ENCODE data around the gene RSPO3. TPM values are rescaled to one million over a fixed set of nuclear protein-coding genes. Genes with fewer than 3 reads are reported as not detected.

RSPO3 gene, protein sequence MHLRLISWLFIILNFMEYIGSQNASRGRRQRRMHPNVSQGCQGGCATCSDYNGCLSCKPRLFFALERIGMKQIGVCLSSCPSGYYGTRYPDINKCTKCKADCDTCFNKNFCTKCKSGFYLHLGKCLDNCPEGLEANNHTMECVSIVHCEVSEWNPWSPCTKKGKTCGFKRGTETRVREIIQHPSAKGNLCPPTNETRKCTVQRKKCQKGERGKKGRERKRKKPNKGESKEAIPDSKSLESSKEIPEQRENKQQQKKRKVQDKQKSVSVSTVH
- not detected in 2 replicates for total RNA-seq

GRCh38 chr6:127118298-127119101 is at the start of gene RSPO3:
Gene RSPO3 (plus strand): TSS chr6:127118671. CDS start chr6:127119193, 522 bp downstream.

Other genes starting within 250 kb of the RSPO3 start
- 19.7 and 26.2 TPM in 2 replicates for gene RNF146, start 148.2 kb downstream of the RSPO3 start, total RNA-seq
- gene ECHDC1, start 224.9 kb downstream of the RSPO3 start, total RNA-seq = 63.5 and 72.3 TPM in 2 replicates